SH-SY5Y (cell line): ENCODE data around the gene C3orf49.

Source experiments
- GATA2 ChIP-seq: IDR thresholded peaks from 2 replicates; pipeline ENCODE4 v1.6.1; 2011; ENCODE audit warnings: mild to moderate bottlenecking, low read depth, low read length
- GATA3 ChIP-seq: IDR thresholded peaks from 2 replicates; pipeline ENCODE4 v1.6.1; 2011; ENCODE audit warnings: low read depth, mild to moderate bottlenecking, low read length, moderate library complexity

DNA sequence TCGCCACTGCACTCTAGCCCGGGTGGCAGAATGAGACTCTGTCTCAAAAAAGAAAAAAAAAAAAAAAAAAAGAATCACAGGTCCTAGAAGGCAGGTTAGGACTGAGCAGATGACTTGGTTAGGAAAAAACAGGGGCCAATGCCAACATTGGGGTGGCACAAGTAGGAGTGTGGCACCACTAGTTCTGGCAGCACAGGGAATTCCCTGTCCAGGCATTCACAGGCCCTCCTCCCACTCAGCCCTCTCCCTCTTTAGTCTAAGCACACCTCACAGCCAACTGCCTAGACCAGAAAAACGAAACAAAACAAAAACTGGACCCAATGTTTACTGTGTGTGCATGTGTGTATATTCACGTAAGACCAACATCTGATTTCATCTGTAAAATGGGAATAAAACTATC lies 34.0 kb downstream of the C3orf49 start:
- no peak for TF ChIP-seq GATA2
- no peak for TF ChIP-seq GATA3
